T-helper 9 cell (primary cell): ENCODE results near the gene TSC22D1.
"Not testable (repeated sequence)": the region's sequence is repeated elsewhere in the genome, so short reads cannot be mapped to it uniquely, and the experiment has no call there.

Experiments
- DNase-seq: peaks from one replicate; pipeline ENCODE4 v3.0.0-alpha.2; 2020

The TSC22D1 gene

DNA sequence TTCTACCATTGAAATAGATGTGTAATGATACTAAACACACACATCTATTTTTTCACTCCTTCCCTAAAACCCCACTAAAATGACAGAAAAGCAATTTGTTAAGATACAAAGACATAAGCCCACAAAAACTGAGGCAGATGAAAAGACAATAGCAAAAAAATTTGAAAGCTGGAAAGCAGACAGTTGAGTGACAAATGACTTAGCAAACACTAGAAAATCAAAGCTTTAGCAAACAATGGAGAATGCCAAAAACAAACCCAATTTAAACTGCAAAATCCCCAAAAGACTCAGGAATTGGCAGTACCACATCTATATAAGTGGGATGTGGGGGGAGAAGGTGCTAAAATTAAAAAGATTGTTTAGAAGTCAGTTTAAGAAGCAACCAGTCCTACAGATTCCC lies 9.5 kb downstream of the TSC22D1 start:
- DNase-seq, result no peak

DNA sequence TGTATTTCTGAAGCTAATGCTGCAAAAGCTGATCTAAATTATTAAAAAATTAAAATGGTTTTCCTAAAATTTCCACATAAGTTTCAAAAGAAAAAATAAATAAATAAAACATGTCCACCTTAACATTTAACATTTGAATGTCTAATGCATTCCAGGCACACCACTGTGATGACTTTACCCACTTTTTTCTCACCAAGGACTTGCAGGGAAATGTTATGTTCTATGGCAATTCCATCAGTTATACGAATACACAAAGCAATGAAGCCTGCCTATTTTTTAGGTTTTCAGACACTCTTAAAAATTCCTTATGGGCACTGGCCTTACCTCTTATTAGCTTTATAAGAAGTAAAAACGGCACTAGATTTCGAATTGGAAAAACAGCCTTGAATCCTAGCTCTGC lies 10.2 kb downstream of the TSC22D1 start:
- DNase-seq, result no peak

DNA sequence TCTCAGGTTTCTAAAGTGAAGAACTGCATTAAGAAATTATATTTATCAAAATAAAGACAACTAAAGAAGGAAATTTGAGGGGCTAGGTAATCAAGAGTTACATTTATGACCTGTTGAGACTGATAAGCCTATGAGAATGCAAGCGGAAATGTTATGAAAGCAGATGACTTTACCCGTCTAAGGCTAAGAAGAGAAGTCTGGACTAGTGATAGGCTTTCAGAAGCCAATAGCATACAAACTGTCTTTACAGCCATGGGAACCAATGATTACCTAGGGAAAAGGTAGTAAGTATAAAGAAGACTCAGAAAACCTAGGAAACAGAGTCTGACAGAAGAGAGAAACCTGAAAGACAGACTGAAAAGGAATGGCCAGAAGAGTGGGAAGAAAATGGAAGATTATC lies 11.2 kb downstream of the TSC22D1 start:
- DNase-seq, result no peak

DNA sequence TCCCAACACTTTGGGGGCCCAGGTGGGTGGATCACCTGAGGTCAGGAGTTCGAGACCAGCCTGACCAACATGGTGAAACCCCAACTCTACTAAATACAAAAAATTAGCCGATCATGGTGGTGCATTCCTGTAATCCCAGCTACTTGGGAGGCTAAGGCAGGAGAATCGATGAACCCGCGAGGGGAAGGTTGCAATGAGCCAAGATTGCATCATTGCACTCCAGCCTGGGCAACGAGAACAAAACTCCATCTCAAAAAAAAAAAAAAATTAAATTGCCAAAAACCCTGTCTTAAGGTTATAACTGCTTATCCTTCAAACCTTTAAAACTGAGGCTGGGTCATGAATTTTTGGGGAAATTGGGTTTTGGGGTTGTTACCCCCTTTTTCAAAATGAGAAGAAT lies 13.3 kb downstream of the TSC22D1 start:
- not testable (repeated sequence) for DNase-seq

DNA sequence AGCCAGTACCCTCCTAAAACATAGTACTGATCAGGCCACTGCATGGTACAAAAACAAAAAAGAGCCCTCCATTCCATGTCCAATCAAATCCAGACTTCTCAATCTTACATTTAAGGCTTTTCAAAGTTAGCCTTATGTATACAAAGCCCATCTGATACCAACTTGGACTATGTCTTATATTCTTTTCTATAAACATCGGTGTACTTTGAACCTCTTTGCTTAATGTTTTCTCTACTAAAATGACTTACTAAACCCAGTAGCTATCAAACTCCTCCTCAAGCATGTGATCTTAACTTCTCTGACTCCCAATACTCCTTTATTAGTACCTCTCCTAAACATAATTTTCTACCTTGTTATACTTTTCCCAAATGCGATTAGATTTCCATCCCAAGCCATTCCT lies 14.8 kb downstream of the TSC22D1 start:
- DNase-seq, result no peak

DNA sequence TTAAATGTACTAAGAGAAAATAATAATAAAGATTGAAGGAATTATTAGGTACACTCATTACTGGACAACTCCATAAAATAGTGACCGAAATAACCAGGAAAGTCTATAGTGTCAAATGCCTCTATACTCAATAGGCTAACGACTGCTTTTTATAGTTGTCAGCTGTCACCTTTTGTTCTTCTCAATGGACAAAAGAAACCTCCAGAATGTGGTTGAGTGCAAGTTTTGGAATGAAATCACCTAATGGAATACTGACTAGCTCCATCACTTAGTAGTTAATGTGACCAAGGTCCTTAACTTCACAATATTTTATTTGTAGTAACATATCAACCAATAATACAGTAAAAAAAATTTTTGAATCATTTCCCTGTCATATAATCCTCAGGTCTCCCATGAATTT lies 18.1 kb downstream of the TSC22D1 start:
- no peak for DNase-seq

DNA sequence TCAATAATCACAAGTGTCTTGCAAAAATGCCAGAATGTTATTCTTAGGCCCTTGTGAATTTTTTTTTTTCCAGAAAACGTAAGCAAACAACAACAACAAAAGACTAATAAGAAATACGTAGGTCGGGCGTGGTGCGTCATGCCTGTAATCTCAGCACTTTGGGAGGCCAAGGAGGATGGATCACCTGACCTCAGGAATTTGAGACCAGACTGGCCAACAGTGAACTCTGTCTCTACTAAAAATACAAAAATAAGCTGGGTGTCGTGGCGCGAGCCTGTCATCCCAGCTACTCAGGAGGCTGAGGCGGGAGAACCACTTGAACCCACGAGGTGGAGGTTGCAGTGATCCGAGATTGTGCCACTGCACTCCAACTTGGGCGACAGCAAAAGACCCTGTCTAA lies 20.9 kb downstream of the TSC22D1 start:
- DNase-seq, result no peak

DNA sequence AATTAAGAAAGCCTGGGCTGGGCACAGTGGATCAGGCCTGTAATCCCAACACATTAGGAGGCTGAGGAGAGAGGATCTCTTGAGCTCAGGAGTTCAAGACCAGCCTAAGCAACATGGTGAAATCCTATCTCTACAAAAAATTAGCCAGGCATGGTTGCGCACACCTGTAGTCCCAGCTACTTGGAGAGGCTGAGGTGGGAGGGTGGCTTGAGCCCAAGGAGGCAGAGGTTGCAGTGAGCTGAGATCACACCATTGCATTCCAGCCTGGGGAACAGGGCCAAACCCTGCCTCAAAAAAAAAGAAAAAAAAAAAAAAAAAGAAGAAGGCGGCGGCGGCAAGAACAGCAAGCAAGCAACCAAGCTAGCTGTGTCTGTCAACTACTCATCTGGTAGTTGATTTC lies 26.7 kb downstream of the TSC22D1 start:
- no peak for DNase-seq

DNA sequence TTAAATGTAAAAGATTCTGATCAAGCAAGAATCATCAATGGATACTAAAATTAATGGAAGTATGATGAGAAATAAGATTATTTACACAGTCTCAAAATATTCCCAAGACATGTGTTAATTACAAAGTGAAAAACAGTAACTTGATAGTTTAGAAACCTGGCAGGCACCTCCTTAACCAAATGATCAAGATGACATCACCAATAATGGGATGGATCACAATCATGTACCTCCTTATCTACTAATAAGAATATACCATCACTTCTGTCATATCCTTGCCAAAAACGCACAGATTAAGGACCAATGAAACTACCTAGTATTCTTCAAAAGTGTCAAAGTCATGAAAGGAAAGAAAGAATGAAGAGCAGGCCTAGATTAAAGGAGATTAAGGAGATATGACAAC lies 30.0 kb downstream of the TSC22D1 start:
- DNase-seq, result no peak

DNA sequence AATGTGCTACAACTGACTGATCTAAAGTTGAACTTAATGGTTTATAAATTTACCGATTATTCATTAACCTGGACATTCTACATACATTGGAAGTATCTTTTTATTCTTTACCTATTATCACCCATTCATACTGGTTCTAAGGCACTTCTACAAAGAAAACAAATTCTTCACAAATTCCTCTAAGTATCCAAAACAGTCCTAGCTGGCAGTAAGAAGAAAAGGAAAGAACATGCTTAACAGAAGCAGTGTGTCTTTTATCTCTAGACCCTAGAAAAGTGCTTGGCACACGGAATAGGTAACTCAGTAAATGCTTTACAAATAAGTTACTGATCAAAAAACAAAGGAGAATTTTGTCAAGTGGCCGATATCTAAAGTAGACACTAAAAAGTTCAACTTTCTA lies 32.8 kb downstream of the TSC22D1 start:
- no peak for DNase-seq

DNA sequence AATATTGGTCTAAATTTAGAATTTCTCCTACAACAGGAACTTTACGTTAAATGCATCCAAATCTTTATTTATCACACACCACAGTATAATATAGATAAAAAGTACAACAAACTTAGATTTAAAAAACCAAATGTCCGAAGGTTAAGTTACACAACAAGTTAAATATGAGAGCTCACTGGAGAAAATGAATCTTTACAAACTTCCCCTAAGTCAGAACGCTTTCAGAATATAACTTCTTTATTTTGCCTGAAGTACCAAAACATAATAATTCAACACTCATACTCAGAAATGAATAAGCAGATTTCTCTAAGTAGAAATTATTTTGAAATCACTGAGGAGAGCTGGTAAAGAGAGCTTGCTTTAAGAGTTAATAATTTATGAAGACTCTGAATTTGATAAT lies 33.8 kb downstream of the TSC22D1 start:
- DNase-seq, result no peak

DNA sequence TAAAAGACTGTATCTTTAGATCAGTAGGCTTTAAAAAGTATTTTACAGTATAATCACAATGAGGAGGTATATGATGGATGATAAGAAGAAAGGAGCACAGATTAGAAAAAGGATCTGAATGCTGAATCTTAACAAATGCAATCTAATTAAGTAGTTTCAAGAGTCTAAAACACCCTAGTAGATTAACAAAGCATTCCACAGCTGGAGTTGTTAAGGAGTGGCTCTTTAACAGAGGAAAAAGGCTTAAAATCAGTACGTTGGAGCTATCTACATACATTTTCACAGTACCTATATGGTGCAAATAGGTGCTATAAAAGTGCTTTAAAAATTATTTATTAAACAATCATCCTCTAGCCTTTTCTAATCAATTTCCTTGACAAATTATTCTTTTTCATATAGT lies 34.5 kb downstream of the TSC22D1 start:
- no peak for DNase-seq

DNA sequence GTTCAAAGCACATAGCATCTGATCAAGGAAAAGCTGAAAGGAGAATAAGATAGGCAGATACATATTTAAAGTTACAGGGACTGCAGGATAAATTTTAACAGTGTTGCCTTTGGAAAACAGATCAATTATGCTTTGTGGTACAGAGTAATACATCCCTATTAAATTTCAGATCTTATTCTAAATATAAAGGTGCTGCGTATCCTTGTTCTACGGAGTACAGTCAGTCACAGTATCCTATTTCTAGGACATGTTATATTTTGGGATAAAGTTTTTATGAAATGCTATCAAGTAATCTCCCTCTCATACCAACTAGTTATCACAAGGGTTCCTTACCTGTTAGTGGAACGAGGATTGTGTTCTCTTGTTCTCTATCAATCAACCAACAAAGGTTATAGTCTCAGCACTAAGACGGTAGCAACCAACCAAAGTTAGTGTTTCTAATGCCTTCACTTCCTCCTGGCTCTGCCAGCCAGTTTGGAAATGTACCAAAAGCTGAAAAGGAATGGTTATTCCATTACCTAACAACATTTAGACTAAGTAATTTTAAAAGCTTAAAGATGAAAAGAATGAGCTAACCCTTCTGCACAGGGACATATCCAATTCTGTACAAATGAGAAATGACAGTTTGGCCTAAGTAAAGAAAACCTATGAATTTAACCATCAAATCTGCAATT lies 35.2 kb downstream of the TSC22D1 start:
- no peak for DNase-seq

DNA sequence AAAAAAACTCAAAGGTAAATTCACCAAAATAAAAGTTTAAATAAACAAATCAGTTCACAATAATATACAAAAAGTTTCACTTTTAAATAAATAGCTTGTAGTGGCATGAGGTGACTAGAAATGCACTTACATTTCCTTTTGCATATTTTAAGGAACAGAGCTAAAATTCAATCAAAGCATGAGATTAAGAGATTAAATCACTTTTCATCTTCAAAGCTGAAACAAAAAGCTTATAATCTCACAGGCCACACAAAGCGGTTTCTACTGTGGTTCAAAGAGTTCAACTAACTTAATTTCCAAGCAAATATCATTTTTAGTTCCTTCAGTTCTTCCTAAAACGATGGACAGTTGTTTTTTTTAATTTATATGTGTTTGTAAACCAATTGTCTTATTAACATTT lies 38.9 kb downstream of the TSC22D1 start:
- DNase-seq, result no peak

DNA sequence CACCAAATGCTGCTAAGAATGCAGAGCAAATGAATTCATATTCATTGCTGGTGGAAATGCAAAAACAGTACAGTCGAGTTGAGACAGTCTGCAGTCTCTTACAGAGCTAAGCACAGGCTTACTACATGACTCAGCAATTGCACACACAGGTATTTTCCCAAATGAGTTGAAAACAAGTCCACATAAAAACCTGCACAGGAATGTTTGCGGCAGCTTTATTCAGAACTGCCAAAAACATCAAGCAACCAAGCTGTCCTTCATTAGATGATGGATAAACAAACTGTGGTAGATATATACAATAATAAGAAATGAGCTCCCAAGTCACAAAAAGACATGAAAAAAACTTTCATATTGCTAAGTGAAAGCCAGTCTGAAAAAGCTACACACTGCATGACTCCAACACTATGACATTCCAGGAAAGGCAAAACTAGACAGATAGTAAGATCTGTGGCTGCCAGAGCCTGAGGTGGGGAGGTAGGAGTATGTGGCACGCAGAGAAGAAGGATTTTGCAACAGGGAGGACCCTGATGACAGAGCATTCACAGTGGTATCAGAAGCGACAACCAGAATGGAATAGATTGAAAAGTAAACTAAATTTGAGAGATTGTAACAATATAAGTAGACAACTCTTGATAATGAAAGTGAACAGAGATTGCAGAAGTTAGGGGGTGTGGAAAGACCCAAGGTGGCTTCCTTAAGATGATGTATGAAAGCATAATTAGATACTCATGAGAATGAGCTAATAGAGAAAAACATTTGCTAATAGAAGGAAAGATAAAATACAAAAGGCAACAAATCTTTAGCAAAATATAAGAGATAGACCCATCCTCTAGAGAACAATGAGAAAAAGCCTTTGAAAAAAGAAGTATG lies 52.7 kb downstream of the TSC22D1 start:
- DNase-seq, result no peak

DNA sequence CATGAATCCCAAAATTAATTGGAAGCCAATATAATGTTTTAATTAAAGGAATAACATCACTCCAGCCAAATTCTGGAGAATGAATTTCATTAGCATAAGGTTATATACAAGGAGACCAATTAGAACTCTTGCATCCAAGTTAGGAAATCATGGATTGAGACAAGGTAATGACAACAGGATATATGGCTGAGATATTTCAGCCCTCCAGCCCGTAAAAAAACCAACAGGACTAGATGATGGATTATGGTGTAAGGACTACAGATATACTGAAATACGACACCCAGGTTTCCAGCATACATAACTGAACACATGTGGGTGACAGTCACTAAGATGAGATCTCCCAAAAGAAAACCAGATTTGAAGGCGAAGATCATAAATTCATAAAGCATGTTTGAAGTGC lies 56.5 kb downstream of the TSC22D1 start:
- DNase-seq, result no peak

DNA sequence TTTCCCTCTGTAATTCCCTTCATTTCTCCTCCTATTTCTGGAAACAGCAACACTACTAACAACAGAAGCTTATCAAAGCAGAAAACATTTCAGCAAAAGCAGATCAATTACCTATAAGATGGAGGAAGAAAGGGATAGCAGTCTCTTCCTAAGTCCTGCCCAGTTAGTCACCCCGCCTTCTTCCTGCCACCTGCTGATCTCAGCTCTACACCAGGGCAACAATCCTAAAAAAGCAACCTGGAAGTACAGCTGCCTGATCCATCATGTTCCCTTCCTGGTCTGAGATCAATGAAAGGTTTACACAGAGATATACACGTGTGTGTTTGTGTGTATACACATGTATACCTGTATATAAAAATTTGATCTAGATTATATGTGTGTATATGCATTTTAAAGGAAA lies 59.4 kb downstream of the TSC22D1 start:
- DNase-seq, result no peak

DNA sequence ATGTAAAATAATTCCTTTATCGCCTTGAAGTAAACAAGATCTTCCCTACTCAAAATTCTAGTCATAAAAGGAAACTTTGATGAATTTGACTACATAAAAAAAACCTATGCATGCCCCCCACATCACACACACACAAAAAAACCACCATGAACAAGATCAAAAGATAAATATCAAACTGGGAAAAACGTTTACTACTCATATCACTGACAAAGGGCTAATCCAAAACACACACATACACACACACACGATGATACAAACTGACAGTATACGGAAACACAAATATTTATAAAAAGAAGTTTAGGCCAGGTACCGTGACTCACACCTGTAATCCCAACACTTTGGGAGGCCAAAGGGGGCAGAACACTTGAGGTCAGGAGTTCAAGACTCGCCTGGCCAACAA lies 61.9 kb downstream of the TSC22D1 start:
- DNase-seq, result no peak

DNA sequence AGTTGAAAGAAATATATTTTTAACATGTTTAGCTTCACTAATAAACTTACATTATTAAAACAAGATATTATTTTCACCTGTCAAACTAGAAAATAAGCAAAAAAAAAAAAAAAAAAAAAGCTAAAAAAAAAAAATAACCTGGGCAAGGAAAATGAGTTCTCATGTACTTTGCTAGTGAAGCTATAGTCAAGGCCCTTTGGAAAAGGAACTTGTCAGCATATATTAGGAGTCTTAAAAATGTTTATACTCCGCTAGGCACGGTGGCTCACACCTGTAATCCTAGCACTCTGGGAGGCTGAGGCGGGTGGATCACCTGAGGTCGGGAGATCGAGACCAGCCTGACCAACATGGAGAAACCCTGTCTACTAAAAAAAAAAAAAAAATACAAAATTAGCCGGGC lies 66.3 kb downstream of the TSC22D1 start:
- DNase-seq, result not testable (repeated sequence)

DNA sequence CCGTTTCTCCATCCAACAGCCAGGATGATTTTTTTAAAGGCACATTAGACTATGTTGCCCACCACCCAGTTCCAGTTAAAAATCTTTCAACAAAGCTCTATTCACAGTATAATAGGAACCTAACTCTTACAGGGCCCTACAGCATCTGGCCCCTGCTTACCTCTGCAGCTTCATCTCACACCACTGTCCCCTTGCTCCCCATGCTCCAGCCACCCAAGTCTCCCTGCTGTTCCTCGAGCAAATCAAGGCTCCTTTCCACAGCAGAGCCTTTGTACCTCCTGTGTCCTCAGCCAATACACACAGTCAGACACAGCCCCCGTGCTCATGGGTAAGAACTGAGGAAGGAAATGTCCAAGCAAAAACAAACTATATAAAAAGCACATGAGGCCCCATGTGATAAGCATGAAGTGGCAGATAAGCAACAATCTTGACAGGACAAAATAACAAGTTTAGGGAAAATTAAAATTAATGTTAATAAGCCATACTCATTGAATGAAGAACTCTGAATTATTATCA lies 67.5 kb downstream of the TSC22D1 start:
- DNase-seq, result no peak

DNA sequence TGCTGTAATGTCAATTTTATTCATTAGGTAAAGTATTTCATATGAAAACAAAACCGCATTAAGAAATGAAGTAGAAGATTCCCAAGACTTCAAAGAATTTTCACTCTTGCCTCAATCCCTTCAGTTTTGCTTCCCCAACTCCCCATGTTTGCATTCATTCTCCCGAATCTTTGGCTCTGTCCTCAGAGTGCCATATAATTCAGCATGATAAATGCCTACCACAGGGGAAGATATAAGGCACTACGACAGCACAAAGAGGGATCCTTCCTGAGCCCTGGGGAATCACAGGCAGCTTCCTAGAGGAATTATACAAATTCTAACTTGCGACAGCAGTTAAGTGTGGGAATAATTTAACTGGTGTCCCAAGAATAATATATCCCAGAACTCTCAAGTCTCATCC lies 68.5 kb downstream of the TSC22D1 start:
- DNase-seq, result no peak

DNA sequence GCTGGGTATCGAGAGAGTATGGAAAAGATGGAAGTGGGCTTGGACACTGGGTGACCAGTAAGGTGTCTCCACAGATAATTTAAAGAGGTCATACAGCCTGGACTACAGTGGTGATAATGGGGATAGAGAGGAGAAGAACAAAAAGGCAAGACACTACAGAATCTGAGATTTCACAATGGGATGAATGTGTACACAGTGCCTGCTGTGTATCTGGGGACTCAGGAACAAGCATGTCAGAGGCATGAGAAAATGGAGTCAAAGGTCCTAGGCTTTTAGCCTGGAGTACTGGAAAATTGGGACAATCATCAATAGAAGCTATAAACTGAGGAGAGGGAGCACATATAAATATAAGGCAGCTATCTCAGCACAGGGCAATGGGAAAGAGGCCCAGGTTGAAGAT lies 69.4 kb downstream of the TSC22D1 start:
- no peak for DNase-seq

DNA sequence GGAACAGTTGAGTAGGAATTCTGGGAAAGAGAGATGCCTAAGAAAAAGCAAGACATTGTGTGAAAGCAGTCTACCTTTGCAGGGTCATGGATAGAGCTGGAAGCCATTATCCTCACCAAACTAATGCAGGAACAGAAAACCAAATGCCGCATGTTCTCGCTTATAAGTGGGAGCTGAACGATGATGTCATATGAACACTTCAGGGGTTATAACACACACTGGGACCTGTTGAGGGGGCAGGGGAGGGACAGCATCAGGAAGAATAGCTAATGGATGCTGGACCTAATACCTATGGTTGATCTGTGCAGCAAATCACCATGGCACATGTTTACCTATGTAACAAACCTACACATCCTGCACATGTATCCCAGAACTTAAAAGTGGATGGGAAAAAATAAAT lies 69.9 kb downstream of the TSC22D1 start:
- no peak for DNase-seq

DNA sequence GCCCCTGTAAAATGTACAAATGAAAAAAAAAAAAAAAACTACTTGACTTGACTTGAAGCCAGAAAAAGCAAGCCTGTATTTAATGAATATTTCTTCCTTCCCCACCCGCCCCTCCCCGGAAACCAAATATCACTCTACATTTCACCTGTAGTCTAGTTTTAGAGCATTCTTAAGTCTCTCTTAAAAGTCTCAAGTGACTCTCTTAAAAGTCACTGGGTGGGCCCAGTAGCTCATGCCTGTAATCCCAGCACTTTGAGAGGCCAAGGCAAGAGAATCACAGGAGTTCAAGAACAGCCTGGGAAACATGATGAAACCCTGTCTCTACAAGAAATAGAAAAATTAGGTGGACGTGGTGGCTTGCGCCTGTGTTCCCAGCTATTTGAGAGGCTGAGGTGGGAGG lies 72.0 kb downstream of the TSC22D1 start:
- no peak for DNase-seq
